ENCODE results near the gene SYNDIG1. TPM values are rescaled to one million over a fixed set of nuclear protein-coding genes. Genes with fewer than 3 reads are reported as not detected.

Gene SYNDIG1
- total RNA-seq, 1 donor from 2014 or later = 0.49 TPM

DNA sequence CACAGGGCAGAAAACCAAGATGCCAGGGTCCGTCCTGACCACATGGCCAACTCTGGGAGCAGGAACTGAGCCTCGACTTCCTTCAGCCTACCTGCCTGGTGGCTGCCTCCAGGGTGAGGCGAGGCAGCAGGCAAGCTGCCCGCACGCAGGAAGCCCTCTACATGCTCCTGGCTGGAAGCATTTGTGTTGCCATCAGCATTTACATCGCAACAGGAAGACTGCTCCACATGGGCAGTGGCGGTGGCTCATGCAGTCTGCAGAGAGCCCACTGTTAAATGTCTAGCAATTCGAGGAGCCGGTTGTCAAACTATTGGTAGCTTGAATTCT, 233.8 kb downstream of the SYNDIG1 start:
- H3K4me1 Mint-ChIP-seq = no peaks in the 10 kb centered on the region
- no peak for DNase-seq (ENCODE audit: low read depth, low spot score)
- H3K36me3 Mint-ChIP-seq (ENCODE audit: low read depth) = no peaks in the 10 kb centered on the region
- H3K27me3 Mint-ChIP-seq (ENCODE audit: low read depth) = peaks cover 5% of the 10 kb centered on the region
- H3K27ac Mint-ChIP-seq (ENCODE audit: unreplicated experiment) = no peak overlapping the region
- TF ChIP-seq, protein P1, sequence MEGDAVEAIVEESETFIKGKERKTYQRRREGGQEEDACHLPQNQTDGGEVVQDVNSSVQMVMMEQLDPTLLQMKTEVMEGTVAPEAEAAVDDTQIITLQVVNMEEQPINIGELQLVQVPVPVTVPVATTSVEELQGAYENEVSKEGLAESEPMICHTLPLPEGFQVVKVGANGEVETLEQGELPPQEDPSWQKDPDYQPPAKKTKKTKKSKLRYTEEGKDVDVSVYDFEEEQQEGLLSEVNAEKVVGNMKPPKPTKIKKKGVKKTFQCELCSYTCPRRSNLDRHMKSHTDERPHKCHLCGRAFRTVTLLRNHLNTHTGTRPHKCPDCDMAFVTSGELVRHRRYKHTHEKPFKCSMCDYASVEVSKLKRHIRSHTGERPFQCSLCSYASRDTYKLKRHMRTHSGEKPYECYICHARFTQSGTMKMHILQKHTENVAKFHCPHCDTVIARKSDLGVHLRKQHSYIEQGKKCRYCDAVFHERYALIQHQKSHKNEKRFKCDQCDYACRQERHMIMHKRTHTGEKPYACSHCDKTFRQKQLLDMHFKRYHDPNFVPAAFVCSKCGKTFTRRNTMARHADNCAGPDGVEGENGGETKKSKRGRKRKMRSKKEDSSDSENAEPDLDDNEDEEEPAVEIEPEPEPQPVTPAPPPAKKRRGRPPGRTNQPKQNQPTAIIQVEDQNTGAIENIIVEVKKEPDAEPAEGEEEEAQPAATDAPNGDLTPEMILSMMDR (conservative IDR thresholded peaks at IDR 0.05) = no peak
- H3K4me3 Mint-ChIP-seq = no peak overlapping the region
- no peaks in the 10 kb centered on the region for H3K9me3 Mint-ChIP-seq

DNA sequence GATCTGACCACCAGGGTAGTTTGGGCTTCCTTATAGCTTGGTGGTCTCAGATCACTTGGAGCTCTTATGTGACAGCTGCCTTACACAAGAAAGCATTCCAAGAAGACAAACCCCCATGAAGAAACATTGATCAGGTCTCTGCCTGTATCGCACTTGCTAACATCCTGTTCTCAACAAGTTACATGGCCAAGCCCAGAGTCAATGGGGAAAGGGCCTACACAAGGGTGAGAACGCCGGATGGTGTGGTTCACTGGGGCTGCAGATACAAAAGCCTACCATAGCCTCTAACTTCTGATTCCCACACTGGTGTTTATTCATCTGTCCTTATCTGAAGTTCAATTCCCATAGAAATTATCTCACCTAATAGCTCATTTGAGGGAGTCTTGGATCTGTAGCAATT, 235.5 kb downstream of the SYNDIG1 start:
- Mint-ChIP-seq H3K9me3 (no peaks in the 10 kb centered on the region), H3K27me3 (ENCODE audit: low read depth) (peaks cover 14% of the 10 kb centered on the region), H3K36me3 (ENCODE audit: low read depth) (no peaks in the 10 kb centered on the region), H3K27ac (ENCODE audit: unreplicated experiment) (no peak overlapping the region), H3K4me1 (no peaks in the 10 kb centered on the region), H3K4me3 (no peak overlapping the region)
- DNase-seq (ENCODE audit: low read depth, low spot score) = no peak
- TF ChIP-seq, protein P1 (conservative IDR thresholded peaks at IDR 0.05) = no peak

DNA sequence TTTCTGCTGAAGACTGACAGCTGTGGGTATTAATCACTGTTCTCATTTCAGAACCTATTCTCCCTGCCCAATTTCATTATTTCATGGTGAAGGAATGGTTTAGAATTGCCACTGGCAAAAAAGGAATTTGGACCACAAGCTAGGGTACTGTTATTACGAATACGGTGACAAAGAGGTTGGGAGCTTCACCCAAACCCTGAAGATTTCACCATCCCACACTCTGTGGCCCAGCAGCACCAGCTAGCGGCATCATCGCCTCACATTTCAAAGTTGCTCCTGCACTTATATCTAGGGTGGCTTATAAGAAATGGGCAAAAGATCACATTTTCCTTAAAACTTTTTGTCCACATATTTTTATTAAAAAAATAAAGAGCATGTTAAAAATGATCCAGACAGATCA, 236.1 kb downstream of the SYNDIG1 start:
- Mint-ChIP-seq H3K27ac (ENCODE audit: unreplicated experiment) (no peak overlapping the region), H3K4me1 (no peaks in the 10 kb centered on the region), H3K4me3 (no peak overlapping the region), H3K9me3 (no peaks in the 10 kb centered on the region), H3K36me3 (ENCODE audit: low read depth) (no peaks in the 10 kb centered on the region), H3K27me3 (ENCODE audit: low read depth) (peaks cover 19% of the 10 kb centered on the region)
- TF ChIP-seq, protein P1 (conservative IDR thresholded peaks at IDR 0.05) = no peak
- DNase-seq (ENCODE audit: low read depth, low spot score) = no peak

DNA sequence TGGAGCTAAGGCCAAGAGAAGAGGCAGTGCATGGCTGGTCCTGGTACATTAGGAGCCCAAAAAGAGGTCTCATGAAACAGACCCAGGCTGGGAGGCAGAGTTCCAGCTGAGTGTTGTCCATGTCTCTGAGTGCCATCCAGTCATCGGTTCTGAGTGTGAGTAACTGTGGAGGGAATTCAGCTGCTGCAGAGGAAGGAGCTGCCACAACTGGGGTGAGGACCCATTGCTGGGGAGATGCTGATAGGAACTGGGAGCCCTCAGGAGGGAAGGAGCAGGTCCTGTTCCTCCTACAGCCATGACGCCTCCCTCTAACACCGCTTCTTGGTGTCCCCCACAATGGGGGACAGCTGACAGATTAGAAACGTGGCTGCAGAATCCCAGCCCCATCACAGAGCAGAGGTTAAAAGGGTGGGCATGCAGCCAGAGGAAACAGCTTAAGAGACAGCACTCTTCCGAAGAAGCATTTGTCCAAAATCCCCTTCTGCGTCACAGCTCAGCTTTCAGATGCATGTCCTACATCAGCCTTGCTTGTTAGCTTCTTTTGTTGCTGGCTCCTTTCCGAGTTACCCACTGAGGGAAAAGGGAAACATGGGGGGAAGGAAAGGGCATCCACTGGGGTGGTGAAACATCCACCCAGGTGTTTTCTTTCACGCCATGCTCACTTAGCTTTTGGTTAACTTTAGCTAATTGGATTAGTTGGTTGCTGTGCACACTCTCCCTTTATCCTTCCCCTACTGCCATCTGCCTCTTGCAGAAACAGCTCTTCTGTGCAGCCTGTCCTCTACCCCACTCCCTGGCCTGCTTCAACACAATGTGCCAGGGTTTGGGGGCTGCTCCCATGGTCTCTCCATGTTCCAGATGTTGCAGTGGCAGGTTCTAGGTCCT, 239.2 kb downstream of the SYNDIG1 start:
- Mint-ChIP-seq H3K4me3 (no peak overlapping the region), H3K27ac (ENCODE audit: unreplicated experiment) (no peak overlapping the region), H3K9me3 (peaks cover 8% of the 10 kb centered on the region), H3K4me1 (no peaks in the 10 kb centered on the region), H3K36me3 (ENCODE audit: low read depth) (no peaks in the 10 kb centered on the region), H3K27me3 (ENCODE audit: low read depth) (peaks cover 26% of the 10 kb centered on the region)
- TF ChIP-seq, protein P1 (conservative IDR thresholded peaks at IDR 0.05) = no peak
- no peak for DNase-seq (ENCODE audit: low read depth, low spot score)
